Calu3 (cell line): ENCODE data around the gene ZNF44. TPM values are rescaled to one million over a fixed set of nuclear protein-coding genes. Genes with fewer than 3 reads are reported as not detected.

ENCODE experiments used
- BruUV-seq: library from RNA; stranded (reverse); fragments of 400-500 nt; replicated peaks from 2 replicates; lab custom pipeline; 2021; lab: Mats Ljungman, UMichigan
- CTCF ChIA-PET: fragments of 300-600 bp; sonication (Branson Sonifier 250); formaldehyde crosslinking; loops from one replicate; lab custom pipeline; 2022; ENCODE audit warnings: antibody characterized with exemption; lab: Charles Lee
- DNase-seq: peaks from one replicate; pipeline ENCODE4 v3.0.0; 2022
- H3K27ac Mint-ChIP-seq: one replicate; pipeline ENCODE4 v1.8.0; 2022; ENCODE audit warnings: mixed read lengths; ENCODE audit not compliant: unreplicated experiment
- H3K27me3 Mint-ChIP-seq: one replicate; pipeline ENCODE4 v1.8.0; 2022; ENCODE audit warnings: mixed read lengths; ENCODE audit not compliant: unreplicated experiment
- H3K36me3 Mint-ChIP-seq: one replicate; pipeline ENCODE4 v1.8.0; 2022; ENCODE audit warnings: mild to moderate bottlenecking, moderate library complexity, mixed read lengths; ENCODE audit not compliant: insufficient read depth, unreplicated experiment
- H3K4me1 Mint-ChIP-seq: one replicate; pipeline ENCODE4 v1.8.0; 2022; ENCODE audit warnings: mild to moderate bottlenecking, low read depth, mixed read lengths; ENCODE audit not compliant: unreplicated experiment
- H3K4me3 Mint-ChIP-seq: one replicate; pipeline ENCODE4 v1.8.0; 2022; ENCODE audit warnings: mild to moderate bottlenecking, low read depth, moderate library complexity, mixed read lengths; ENCODE audit not compliant: unreplicated experiment
- H3K9me3 Mint-ChIP-seq: one replicate; pipeline ENCODE4 v1.8.0; 2022; ENCODE audit warnings: low read depth, mixed read lengths; ENCODE audit not compliant: unreplicated experiment
- intact Hi-C: fragments of 100-400 bp; cut with micrococcal nuclease; formaldehyde crosslinking; loops from one replicate; pipeline ENCODE4 v1.10.0; 2022; ENCODE audit not compliant: unreplicated experiment
- total RNA-seq: library from RNA; stranded (reverse); gene quantifications from 2 replicates; pipeline ENCODE4 v1.2.3, GENCODE V29; 2022
- TF ChIP-seq, protein P1 (sequence below): fragments of 200-600 bp; IDR thresholded peaks from one replicate; pipeline ENCODE4 v1.8.0; 2022; ENCODE audit warnings: antibody characterized with exemption; ENCODE audit not compliant: unreplicated experiment

ZNF44 gene
- total RNA-seq, 1 experiment from 2014 or later: 5.7 TPM

DNA sequence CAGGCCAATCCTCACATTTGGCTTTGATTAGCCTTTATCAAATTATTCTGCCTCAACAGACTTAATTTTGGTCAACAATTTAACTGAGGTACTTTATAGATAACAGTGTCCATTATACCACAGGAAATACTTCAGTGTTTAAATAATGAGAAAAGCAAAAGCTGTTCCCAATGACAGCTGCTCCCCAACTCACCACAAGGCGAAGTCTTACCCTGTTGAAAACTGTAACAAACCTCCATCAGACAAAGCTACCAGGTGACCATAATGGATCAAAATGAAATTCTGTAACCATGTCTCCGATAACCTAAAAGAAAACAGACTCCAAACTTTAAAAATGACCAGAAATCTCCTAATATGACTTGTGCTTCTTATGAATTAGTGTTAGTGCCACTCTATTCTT, 50.3 kb downstream of the ZNF44 start:
- H3K27me3 Mint-ChIP-seq: no peaks in the 10 kb centered on the region
- H3K27ac Mint-ChIP-seq: no peak overlapping the region
- TF ChIP-seq, protein P1, sequence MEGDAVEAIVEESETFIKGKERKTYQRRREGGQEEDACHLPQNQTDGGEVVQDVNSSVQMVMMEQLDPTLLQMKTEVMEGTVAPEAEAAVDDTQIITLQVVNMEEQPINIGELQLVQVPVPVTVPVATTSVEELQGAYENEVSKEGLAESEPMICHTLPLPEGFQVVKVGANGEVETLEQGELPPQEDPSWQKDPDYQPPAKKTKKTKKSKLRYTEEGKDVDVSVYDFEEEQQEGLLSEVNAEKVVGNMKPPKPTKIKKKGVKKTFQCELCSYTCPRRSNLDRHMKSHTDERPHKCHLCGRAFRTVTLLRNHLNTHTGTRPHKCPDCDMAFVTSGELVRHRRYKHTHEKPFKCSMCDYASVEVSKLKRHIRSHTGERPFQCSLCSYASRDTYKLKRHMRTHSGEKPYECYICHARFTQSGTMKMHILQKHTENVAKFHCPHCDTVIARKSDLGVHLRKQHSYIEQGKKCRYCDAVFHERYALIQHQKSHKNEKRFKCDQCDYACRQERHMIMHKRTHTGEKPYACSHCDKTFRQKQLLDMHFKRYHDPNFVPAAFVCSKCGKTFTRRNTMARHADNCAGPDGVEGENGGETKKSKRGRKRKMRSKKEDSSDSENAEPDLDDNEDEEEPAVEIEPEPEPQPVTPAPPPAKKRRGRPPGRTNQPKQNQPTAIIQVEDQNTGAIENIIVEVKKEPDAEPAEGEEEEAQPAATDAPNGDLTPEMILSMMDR: no peak
- BruUV-seq: no TSS peak
- H3K4me3 Mint-ChIP-seq: no peak overlapping the region
- CTCF ChIA-PET: no interaction called here
- H3K9me3 Mint-ChIP-seq: peaks cover 4% of the 10 kb centered on the region
- H3K36me3 Mint-ChIP-seq: no peaks in the 10 kb centered on the region
- intact Hi-C loops: no loop called here
- H3K4me1 Mint-ChIP-seq: no peaks in the 10 kb centered on the region
- no peak for DNase-seq

DNA sequence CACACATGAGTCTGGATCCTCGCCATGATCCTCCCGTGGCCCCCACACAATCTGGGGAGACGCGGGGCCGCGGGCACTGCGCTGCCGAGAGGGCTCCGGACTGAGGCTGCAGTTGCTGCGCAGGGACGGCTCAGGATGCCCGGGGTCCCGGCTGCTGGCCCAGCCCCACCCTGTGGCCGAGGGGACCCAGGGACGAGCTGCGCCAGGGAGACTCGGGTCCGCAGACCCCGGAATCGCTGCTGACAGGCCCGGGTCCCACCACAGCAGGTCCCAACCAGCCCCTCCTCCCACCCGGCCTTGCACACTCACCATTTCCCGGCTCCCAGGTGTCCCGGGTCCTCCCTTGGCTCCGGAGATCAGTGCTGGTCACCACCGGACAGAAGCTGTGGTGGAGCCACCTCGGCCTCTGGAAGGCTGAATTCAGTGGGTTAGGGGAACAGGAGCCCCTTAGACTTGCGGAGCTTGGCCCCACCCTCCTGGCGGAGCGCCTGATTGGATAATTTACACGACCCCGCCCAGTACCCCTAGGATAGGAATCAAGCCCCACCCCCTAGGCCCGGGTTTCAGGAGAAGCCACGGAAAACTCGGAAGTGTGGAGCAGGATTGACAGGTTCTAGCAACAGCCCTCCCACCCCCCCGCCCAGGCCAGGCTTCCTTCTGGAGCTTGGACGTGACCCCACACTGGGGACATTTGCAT, 57.4 kb downstream of the ZNF44 start:
- TF ChIP-seq, protein P1: no peak
- intact Hi-C loops: no loop called here
- no TSS peak for BruUV-seq
- peaks cover 15% of the 10 kb centered on the region for H3K9me3 Mint-ChIP-seq
- no peaks in the 10 kb centered on the region for H3K4me1 Mint-ChIP-seq
- no peak for DNase-seq
- no peak overlapping the region for H3K27ac Mint-ChIP-seq
- CTCF ChIA-PET: no interaction called here
- H3K36me3 Mint-ChIP-seq: no peaks in the 10 kb centered on the region
- H3K4me3 Mint-ChIP-seq: no peak overlapping the region
- H3K27me3 Mint-ChIP-seq: no peaks in the 10 kb centered on the region

DNA sequence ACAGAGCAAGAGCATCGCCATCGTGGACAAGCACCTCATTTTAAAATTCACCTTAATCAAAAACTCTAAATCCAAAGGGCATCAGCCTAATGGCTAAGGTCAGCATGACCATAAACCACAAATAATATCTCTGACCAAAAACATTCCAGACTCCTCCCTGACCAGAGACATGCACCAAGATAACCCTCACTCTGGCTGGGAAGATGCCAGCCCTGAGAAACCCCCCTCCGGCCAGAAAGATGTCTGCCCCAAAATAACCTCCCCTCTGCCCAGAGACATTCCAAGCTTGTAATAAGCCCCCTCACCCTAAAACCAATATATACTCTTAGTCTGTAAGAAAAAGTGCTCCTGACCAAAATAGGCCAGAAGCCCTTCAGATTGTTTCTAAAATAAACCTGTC, 61.7 kb downstream of the ZNF44 start:
- TF ChIP-seq, protein P1: no peak
- H3K4me1 Mint-ChIP-seq: no peaks in the 10 kb centered on the region
- BruUV-seq: no TSS peak
- no peak overlapping the region for H3K27ac Mint-ChIP-seq
- no peak for DNase-seq
- peaks cover 28% of the 10 kb centered on the region for H3K9me3 Mint-ChIP-seq
- intact Hi-C loops: no loop called here
- H3K36me3 Mint-ChIP-seq: no peaks in the 10 kb centered on the region
- CTCF ChIA-PET: no interaction called here
- no peak overlapping the region for H3K4me3 Mint-ChIP-seq
- H3K27me3 Mint-ChIP-seq: no peaks in the 10 kb centered on the region

DNA sequence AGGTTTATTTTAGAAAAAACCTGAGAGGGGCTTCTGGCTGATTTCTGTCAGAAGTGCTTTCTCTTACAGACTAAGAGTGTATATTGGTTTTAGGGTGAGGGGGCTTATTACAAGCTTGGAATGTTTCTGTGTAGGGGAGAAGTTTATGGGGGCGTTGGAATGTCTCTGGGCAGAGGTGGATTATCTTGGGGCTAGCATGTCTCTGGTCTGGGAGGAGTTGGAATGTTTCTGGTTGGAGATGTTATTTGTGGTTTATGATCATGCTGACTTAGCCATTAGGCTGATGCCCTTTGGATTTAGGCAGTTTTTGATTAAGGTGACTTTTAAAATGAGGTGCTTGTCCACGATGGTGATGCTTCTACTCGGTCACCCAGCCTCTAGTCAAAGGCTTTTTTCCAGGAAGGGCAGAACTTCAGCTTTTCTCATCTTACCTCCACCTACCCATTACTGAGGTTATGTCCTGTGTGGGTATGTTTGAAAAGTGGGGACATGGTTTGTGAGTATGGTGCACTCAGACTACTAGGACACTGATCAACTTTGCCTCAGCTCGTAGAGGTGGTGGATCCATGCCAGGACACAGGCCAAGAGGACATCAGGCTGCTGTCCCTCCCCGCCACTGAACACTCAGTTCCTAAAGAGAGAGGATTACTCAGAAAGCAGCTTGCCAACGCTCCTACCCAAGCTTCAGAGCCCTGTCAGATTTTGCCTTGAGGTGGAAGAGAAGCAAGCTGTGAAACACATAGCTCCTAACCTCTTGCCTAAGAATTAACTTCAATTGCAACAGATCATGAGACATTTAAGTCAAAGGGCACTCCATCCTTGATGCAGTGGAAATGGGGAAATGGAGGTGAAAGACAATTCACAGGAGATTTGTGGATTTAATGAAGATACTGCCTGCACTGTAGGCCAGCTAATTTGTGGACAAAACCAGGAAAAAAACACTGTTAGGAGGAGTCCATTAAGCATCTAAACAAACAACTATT, 63.6 kb downstream of the ZNF44 start:
- Mint-ChIP-seq H3K9me3 (peaks cover 26% of the 10 kb centered on the region), H3K36me3 (no peaks in the 10 kb centered on the region), H3K27me3 (no peaks in the 10 kb centered on the region), H3K27ac (no peak overlapping the region), H3K4me1 (no peaks in the 10 kb centered on the region), H3K4me3 (no peak overlapping the region)
- no peak for DNase-seq
- TF ChIP-seq, protein P1: no peak
- no TSS peak for BruUV-seq
- intact Hi-C loops: no loop called here
- CTCF ChIA-PET: no interaction called here
